Transverse colon (tissue), 4 donors: ENCODE results near the gene MYO7A. TPM values are rescaled to one million over a fixed set of nuclear protein-coding genes. Genes with fewer than 3 reads are reported as not detected.

Source experiments
- DNase-seq: peaks from one replicate; pipeline ENCODE4 v3.0.0-alpha.2; 2019
- H3K27ac ChIP-seq, 4 donors: fragments of 200-600 bp; sonication (generic); 2 replicates each; pipeline ENCODE4 v1.5.1; 2016 to 2018; ENCODE audit warnings: inconsistent platforms in 4 of 4
- H3K27me3 ChIP-seq: fragments of 200-600 bp; sonication (generic); 2 replicates; pipeline ENCODE4 v1.5.1; 2017; ENCODE audit warnings: inconsistent platforms
- H3K36me3 ChIP-seq, 4 donors: fragments of 200-600 bp; sonication (generic); 2 replicates each; pipeline ENCODE4 v1.5.1; 2017 to 2019; ENCODE audit warnings: inconsistent platforms in 4 of 4
- H3K4me1 ChIP-seq, 4 donors: fragments of 200-600 bp; sonication (generic); 2 replicates each; pipeline ENCODE4 v1.5.1; 2017 to 2020; ENCODE audit warnings: inconsistent platforms in 4 of 4
- H3K4me3 ChIP-seq, 4 donors: fragments of 200-600 bp; sonication (generic); 1 replicate in 1 of 4; 2 replicates in 3 of 4; pipeline versions ENCODE4 v1.5.1 to v1.6.1; 2017 to 2019; ENCODE audit warnings: inconsistent platforms in 4 of 4
- H3K9me3 ChIP-seq, 2 donors: fragments of 200-600 bp; sonication (generic); 2 replicates each; pipeline ENCODE4 v1.5.1; 2017 to 2019; ENCODE audit warnings: inconsistent platforms in 2 of 2
- EP300 ChIP-seq: sonication (generic); formaldehyde crosslinking; IDR thresholded peaks from one replicate; pipeline ENCODE4 v1.6.1; 2017; ENCODE audit warnings: antibody characterized with exemption, low read depth
- POLR2A ChIP-seq: fragments of 450-650 bp; IDR thresholded peaks from one replicate; pipeline ENCODE4 v1.6.1; 2016; ENCODE audit warnings: antibody characterized with exemption, mild to moderate bottlenecking, moderate library complexity
- POLR2AphosphoS5 ChIP-seq, 3 donors: sonication (generic); formaldehyde crosslinking; IDR thresholded peaks; one replicate each; pipeline ENCODE4 v1.6.1; 2016; ENCODE audit warnings: antibody characterized with exemption in 3 of 3
- WGBS, 2 donors: methylation state at CpG; one replicate each; pipeline ENCODE4 v1.1.5; 2018; ENCODE audit warnings: low coverage in 1 of 2; 5-methylcytosine and 5-hydroxymethylcytosine counted together
- in situ Hi-C, 4 donors: fragments of 200-750 bp; cut with MboI; loops; one replicate each; pipeline versions ENCODE4 v1.15.0 to v1.15.1; 2017; ENCODE audit warnings: low sequenced_read_pairs in 3 of 4, low pct_ligation_motif_present in 1 of 4, low pct_unique_long_range_greater_than_20kb in 1 of 4
- intact Hi-C: fragments of 100-400 bp; cut with DNase I; formaldehyde crosslinking; loops from one replicate; pipeline ENCODE4 v1.15.1; 2023; ENCODE audit warnings: low total_unique reads
- total RNA-seq, 4 donors: library from RNA; depleted of rRNA; stranded (reverse); fragments of >200 nt; gene quantifications; one replicate each; pipeline ENCODE4 v1.1.0, GENCODE V29; 2016
- TF ChIP-seq, protein P1 (sequence below), 5 experiments: fragments of 200-600 bp in 3 of 5; fragments of 450-650 bp in 2 of 5; sonication (generic) in 3 of 5; IDR thresholded peaks; 1 replicate in 2 of 5; 2 replicates in 3 of 5; pipeline ENCODE4 v1.5.1; 2016 to 2017; ENCODE audit warnings: antibody characterized with exemption in 5 of 5, inconsistent platforms in 3 of 5, mild to moderate bottlenecking in 2 of 5, moderate library complexity in 1 of 5

Gene MYO7A
- total RNA-seq, 4 donors from 2014 or later, result 4.6 to 11.2 (median 5.5) TPM

DNA sequence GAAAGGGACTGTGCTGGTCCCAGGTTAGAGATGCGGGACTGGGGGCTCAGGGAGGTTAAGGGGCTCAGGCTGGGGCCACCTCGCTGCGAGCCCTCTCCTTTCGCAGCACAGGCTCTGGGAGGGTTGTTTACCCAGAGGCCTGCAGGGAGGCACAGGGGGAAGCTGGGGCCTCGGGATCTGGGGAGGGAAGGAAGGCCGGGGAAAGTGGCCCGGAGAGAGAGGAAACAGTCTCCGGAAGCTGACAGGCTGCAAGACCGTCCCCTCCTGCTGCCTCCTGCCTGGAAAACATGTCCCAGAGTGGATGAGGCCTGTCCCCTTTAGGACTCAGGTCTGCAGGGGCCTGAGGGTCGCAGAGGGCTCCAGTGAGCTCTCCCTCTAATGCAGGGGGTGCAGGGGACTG lies 45.4 kb downstream of the MYO7A start:
- no peaks in the 10 kb centered on the region for H3K36me3 ChIP-seq
- H3K4me1 ChIP-seq, result no peaks in the 10 kb centered on the region
- H3K27me3 ChIP-seq, result no peaks in the 10 kb centered on the region
- no peak overlapping the region for H3K4me3 ChIP-seq
- intact Hi-C loops (no loop called here), in situ Hi-C loops (no loop called here)
- WGBS, 2 donors, result 62 to 85% methylated on average over 5 to 10 of the region's 10 CpGs
- H3K9me3 ChIP-seq, result no peaks in the 10 kb centered on the region
- H3K27ac ChIP-seq, result no peak overlapping the region
- TF ChIP-seq EP300 (no peak), POLR2A (no peak), POLR2AphosphoS5 (IDR thresholded peaks at IDR 0.05) (no peak)
- TF ChIP-seq, protein P1, sequence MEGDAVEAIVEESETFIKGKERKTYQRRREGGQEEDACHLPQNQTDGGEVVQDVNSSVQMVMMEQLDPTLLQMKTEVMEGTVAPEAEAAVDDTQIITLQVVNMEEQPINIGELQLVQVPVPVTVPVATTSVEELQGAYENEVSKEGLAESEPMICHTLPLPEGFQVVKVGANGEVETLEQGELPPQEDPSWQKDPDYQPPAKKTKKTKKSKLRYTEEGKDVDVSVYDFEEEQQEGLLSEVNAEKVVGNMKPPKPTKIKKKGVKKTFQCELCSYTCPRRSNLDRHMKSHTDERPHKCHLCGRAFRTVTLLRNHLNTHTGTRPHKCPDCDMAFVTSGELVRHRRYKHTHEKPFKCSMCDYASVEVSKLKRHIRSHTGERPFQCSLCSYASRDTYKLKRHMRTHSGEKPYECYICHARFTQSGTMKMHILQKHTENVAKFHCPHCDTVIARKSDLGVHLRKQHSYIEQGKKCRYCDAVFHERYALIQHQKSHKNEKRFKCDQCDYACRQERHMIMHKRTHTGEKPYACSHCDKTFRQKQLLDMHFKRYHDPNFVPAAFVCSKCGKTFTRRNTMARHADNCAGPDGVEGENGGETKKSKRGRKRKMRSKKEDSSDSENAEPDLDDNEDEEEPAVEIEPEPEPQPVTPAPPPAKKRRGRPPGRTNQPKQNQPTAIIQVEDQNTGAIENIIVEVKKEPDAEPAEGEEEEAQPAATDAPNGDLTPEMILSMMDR (IDR thresholded peaks at IDR 0.05), result no peak
- no peak for DNase-seq

GRCh38 chr11:77174559-77174958 lies 46.5 kb downstream of the MYO7A start:
- no peak for DNase-seq
- Histone ChIP-seq H3K4me1 (no peaks in the 10 kb centered on the region), H3K27me3 (no peaks in the 10 kb centered on the region), H3K9me3 (no peaks in the 10 kb centered on the region), H3K4me3 (no peak overlapping the region), H3K36me3 (no peaks in the 10 kb centered on the region), H3K27ac (no peak overlapping the region)
- in situ Hi-C loops (no loop called here), intact Hi-C loops (no loop called here)
- 90% methylated on average over 15 of the region's 16 CpGs; no CpG with 5 or more reads in 1 of the 2 donors for WGBS, 2 donors
- TF ChIP-seq POLR2A (no peak), EP300 (no peak), POLR2AphosphoS5 (IDR thresholded peaks at IDR 0.05) (no peak)
- TF ChIP-seq, protein P1 (IDR thresholded peaks at IDR 0.05), result no peak

- no peaks in the 10 kb centered on the region for H3K27me3 ChIP-seq
- no peaks in the 10 kb centered on the region for H3K9me3 ChIP-seq
- no peaks in the 10 kb centered on the region for H3K4me1 ChIP-seq
- H3K36me3 ChIP-seq, result no peaks in the 10 kb centered on the region
- DNase-seq, result no peak
- H3K4me3 ChIP-seq, result no peak overlapping the region
- TF ChIP-seq POLR2A, result no peak
- TF ChIP-seq, protein P1 (IDR thresholded peaks at IDR 0.05), result no peak
- in situ Hi-C loops, result loop anchor here in 2 of 4 donors (25.0 kb wide), 2 partner anchors 138 to 362 kb away; partner anchors contain the start of gene B3GNT6 (in 1 of the 2)
- 77% methylated on average over 8 of the region's 15 CpGs; no CpG with 5 or more reads in 1 of the 2 donors for WGBS, 2 donors
- peak overlapping the region in 1 of 4 donors; percentile 10 for H3K27ac ChIP-seq
- intact Hi-C loops, result no loop called here
Observed at GRCh38 chr11:77175021-77175842, 47.2 kb downstream of the MYO7A start.

GRCh38 chr11:77175869-77176539 lies 48.0 kb downstream of the MYO7A start:
- no peak overlapping the region for H3K4me3 ChIP-seq
- H3K4me1 ChIP-seq, result no peaks in the 10 kb centered on the region
- H3K9me3 ChIP-seq, result no peaks in the 10 kb centered on the region
- no peaks in the 10 kb centered on the region for H3K27me3 ChIP-seq
- 55% methylated on average over 12 of the region's 12 CpGs; no CpG with 5 or more reads in 1 of the 2 donors for WGBS, 2 donors
- TF ChIP-seq, protein P1 (IDR thresholded peaks at IDR 0.05), result no peak
- TF ChIP-seq POLR2AphosphoS5 (IDR thresholded peaks at IDR 0.05) (no peak), POLR2A (peak; percentile 23)
- H3K27ac ChIP-seq, result peak overlapping the region in 1 of 4 donors; percentile 10
- in situ Hi-C loops (loop anchor here in 2 of 4 donors (25.0 kb wide), 2 partner anchors 139 to 361 kb away; partner anchors contain the start of gene B3GNT6 (in 1 of the 2)), intact Hi-C loops (no loop called here)
- no peak for DNase-seq
- H3K36me3 ChIP-seq, result no peaks in the 10 kb centered on the region
